ENCODE measurements around the gene CYP11A1.

- TF ChIP-seq POLR2AphosphoS5 (IDR thresholded peaks at IDR 0.05; ENCODE audit: low read depth, low read length) = no peak
- no peak for TF ChIP-seq TAF1 (IDR thresholded peaks at IDR 0.05; ENCODE audit: borderline replicate concordance, insufficient read depth, low read length)
- no peak for TF ChIP-seq SIN3A (IDR thresholded peaks at IDR 0.05; ENCODE audit: borderline replicate concordance, insufficient read depth, low read length)
- TF ChIP-seq REST (IDR thresholded peaks at IDR 0.05; ENCODE audit: insufficient read depth in 1 of 2, low read depth in 2 of 2, low read length in 2 of 2) = no peak
Observed at GRCh38 chr15:74364936-74365597, 2.4 kb downstream of the CYP11A1 start.
